BJ (cell line): ENCODE measurements around the gene PUS7. TPM values are rescaled to one million over a fixed set of nuclear protein-coding genes. Genes with fewer than 3 reads are reported as not detected.
A peak's percentile ranks its signal among the peaks of the same experiment; 100 is the strongest.
"Not testable (repeated sequence)": the region's sequence is repeated elsewhere in the genome, so short reads cannot be mapped to it uniquely, and the experiment has no call there.

ENCODE experiments used
- CTCF ChIA-PET: fragments of 350-600 bp; formaldehyde crosslinking; extraction: SDS; loops from one replicate; lab custom pipeline; 2021; ENCODE audit warnings: antibody characterized with exemption, inconsistent platforms; lab: Yijun Ruan, JAX
- POLR2A ChIA-PET: fragments of 300-600 bp; sonication (Branson Sonifier 250); formaldehyde crosslinking; extraction: SDS; loops from one replicate; lab custom pipeline; 2021; ENCODE audit warnings: antibody characterized with exemption; lab: Charles Lee
- DNase-seq: peaks from one replicate; pipeline ENCODE4 v3.0.0-alpha.2; 2011; ENCODE audit warnings: low read depth
- H3K27me3 ChIP-seq: 2 replicates; pipeline ENCODE4 v1.6.0; 2011; ENCODE audit warnings: low read length; ENCODE audit not compliant: control insufficient read depth, insufficient read depth
- H3K36me3 ChIP-seq: 2 replicates; pipeline ENCODE4 v1.5.1; 2011; ENCODE audit warnings: low read length; ENCODE audit not compliant: control insufficient read depth, insufficient read depth
- H3K4me3 ChIP-seq: 2 replicates; pipeline ENCODE4 v1.5.1; 2011; ENCODE audit warnings: low read depth, mild to moderate bottlenecking, control low read depth, low read length
- polyA plus RNA-seq: library from polyadenylated mRNA; depleted of rRNA; stranded (reverse); fragments of >200 nt; gene quantifications from 2 replicates; pipeline ENCODE4 v1.2.3, GENCODE V29; 2011
- TF ChIP-seq, protein P1 (sequence below): IDR thresholded peaks from 2 replicates; pipeline ENCODE4 v1.5.1; 2011; ENCODE audit warnings: low read depth, mild to moderate bottlenecking, control low read depth, inconsistent platforms, low read length, moderate library complexity; ENCODE audit not compliant: insufficient read depth

Gene PUS7
- polyA plus RNA-seq, 1 experiment, result 5.2 TPM

DNA sequence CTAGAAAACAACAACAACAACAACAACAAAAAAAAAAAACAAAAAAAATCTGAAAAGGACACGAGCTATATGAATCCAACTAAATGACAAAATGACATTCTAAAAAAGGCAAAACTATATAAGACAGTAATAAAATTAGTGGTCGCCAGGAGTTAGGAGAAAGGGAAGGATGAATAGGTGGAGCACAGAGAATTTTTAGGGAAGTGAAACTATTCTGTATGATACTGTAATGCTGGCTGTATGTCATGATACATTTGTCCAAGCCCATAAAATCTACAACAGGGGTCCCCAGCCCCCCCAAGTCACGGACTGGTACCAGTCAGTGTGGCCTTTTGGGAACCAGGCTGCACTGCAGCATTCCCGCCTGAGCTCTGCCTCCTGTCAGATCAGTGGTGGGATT is 2.8 kb upstream of the PUS7 start:
- H3K36me3 ChIP-seq, result no peaks in the 10 kb centered on the region
- H3K4me3 ChIP-seq, result no peak overlapping the region
- ChIA-PET CTCF (no interaction called here), POLR2A (no interaction called here)
- H3K27me3 ChIP-seq, result no peaks in the 10 kb centered on the region
- TF ChIP-seq, protein P1, sequence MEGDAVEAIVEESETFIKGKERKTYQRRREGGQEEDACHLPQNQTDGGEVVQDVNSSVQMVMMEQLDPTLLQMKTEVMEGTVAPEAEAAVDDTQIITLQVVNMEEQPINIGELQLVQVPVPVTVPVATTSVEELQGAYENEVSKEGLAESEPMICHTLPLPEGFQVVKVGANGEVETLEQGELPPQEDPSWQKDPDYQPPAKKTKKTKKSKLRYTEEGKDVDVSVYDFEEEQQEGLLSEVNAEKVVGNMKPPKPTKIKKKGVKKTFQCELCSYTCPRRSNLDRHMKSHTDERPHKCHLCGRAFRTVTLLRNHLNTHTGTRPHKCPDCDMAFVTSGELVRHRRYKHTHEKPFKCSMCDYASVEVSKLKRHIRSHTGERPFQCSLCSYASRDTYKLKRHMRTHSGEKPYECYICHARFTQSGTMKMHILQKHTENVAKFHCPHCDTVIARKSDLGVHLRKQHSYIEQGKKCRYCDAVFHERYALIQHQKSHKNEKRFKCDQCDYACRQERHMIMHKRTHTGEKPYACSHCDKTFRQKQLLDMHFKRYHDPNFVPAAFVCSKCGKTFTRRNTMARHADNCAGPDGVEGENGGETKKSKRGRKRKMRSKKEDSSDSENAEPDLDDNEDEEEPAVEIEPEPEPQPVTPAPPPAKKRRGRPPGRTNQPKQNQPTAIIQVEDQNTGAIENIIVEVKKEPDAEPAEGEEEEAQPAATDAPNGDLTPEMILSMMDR, result no peak
- DNase-seq, result no peak

DNA sequence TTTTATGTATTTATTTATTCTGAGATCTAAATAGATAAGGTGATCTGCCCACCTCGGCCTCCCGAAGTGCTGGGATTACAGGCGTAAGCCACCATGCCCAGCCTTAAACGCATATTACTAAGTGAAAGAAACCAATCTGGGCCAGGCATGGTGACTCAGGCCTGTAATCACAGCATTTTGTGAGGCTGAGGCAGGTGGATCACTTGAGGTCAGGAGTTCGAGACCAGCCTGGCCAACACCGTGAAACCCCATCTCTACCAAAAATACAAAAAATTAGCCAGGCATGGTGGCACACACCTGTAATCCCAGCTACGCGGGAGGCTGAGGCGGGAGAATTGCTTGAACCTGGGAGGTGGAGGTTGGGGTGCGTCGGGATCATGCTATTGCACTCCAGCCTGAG is 2.4 kb upstream of the PUS7 start:
- H3K4me3 ChIP-seq, H3K36me3 ChIP-seq, POLR2A ChIA-PET, DNase-seq, H3K27me3 ChIP-seq, CTCF ChIA-PET: not testable (repeated sequence)

DNA sequence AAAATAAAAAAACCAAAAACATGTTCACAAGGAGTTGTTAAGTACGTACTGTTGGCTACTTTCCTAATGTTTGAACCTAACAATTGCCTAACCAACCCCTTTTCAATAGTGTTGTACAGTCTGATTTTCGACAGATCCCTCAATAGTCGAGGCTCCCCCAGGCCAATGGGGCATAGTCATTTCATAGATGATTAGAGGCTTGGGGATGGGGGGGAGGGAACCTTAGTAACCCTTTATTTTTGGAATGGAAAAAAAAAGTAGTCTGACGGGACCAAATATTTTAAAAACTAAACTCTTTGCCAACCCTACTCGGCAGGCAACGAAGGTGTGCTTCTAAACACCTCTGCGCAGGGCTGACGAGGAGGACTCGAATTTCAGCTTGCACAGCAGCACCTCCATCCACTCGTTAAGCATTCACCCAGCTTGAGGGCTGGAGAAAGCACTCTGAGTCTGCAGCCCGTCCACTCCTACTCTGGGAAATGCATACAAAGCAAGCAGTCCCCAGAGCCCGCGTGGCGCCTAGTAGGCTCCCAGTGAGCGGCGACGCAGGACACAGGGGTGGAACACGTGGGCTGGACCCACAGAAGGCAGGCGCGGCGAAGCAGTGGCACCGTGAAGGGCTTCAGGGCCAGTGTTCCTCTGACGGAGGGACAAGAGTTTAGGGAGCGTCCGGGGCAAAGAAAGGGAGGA is 899 bp downstream of the PUS7 start:
- Histone ChIP-seq H3K4me3 (peak overlapping the region; percentile 53), H3K36me3 (no peaks in the 10 kb centered on the region), H3K27me3 (no peaks in the 10 kb centered on the region)
- ChIA-PET POLR2A (no interaction called here), CTCF (interaction anchor here (0.7 kb wide), 1 partner anchor 10 kb away, joined by 3 read pairs; no protein-coding TSS in a partner anchor)
- no peak for DNase-seq
- TF ChIP-seq, protein P1, result no peak

DNA sequence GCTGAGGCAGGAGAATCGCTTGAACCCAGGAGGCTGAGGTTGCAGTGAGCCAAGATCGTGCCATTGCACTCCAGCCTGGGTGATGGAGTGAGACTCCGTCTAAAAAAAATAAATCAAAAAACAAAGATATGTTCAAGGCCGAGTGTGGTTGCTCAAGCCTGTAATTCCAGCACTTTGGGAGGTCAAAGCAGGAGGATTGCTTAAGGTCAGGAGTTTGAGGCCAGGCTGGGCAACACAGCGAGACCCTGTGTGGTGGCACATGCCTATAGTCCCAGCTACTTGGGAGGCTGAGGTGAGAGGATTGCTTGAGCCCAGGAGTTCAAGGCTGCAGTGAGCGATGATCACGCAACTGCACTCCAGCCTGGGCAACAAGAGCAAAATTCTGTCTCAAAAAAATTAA is 1.5 kb downstream of the PUS7 start:
- H3K4me3 ChIP-seq, H3K36me3 ChIP-seq, H3K27me3 ChIP-seq, DNase-seq, POLR2A ChIA-PET: not testable (repeated sequence)
- CTCF ChIA-PET, result interaction anchor here (0.7 kb wide), 1 partner anchor 11 kb away, joined by 3 read pairs; no protein-coding TSS in a partner anchor

DNA sequence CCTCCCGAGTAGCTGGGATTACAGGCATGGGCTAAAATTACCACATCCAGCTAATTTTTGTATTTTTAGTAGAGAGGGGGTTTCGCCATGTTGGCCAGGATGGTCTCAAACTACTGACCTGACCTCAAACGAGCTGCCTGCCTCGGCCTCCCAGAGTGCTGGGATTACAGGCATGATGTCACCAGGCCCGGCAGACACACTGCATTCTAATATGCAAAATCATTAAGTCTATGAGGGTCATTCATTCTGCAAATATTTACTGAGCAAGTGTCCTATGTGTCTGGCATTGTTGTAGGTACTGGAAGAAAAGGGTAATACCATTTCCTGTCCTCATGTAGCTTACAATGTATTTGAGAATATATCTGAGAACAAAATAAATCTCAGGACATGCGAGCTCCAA is 2.7 kb downstream of the PUS7 start:
- Histone ChIP-seq H3K4me3 (no peak overlapping the region), H3K36me3 (no peaks in the 10 kb centered on the region), H3K27me3 (no peaks in the 10 kb centered on the region)
- TF ChIP-seq, protein P1, result no peak
- POLR2A ChIA-PET, result interaction anchor here (1.0 kb wide), 1 partner anchor 12 kb away, joined by 3 read pairs; the partner anchor contains the start of gene RINT1
- CTCF ChIA-PET, result no interaction called here
- no peak for DNase-seq

DNA sequence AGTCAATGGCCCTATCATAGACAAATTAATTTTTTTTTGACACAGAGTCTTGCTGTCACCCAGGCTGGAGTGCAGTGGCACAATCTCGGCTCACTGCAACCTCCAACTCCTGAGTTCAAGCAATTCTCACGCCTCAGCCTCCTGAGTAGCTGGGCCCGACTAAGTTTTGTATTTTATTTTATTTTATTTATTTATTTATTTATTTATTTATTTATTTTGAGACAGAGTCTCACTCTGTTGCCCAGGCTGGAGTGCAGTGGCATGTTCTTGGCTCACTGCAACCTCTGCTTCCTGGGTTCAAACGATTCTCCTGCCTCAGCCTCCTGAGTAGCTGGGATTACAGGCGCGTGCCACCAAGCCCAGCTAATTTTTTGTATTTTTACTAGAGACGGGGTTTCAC is 6.5 kb downstream of the PUS7 start:
- CTCF ChIA-PET, POLR2A ChIA-PET, H3K4me3 ChIP-seq, H3K27me3 ChIP-seq, H3K36me3 ChIP-seq, DNase-seq: not testable (repeated sequence)
